ENCODE results near the gene BCLAF3.

DNA sequence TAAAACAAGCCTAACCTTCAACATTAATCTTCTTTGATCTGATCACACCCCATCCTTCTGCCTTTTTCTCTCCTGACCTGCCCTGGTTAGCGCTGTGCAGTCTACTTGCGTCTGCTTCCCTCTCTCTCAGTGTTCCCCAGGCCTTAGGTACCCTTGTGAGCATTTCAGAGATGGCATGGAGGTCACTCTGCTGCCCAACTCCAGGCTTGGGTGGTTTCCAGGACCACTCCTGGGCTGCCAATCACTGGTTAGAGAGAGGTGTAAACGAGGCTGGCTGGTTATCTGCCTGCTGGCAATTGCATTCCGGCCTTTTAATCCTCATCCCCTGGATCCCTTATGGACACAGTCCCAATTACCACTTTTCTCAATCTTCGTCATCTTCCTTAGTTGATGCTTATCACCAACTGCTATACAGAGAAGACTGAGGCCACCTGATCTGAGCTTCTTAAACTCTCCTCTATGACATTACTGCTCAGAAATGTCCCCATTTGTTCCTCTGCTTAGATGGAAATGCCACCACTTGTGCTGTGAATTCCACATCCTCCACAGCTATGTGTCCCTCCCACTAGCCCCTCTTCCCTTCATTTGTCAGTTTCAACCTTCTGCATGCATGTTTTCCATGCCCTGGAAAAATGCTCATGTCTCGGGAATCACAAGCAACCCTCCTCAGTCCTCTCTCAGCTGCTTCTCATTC lies 29.0 kb upstream of the BCLAF3 start:
- TF ChIP-seq, protein P1, sequence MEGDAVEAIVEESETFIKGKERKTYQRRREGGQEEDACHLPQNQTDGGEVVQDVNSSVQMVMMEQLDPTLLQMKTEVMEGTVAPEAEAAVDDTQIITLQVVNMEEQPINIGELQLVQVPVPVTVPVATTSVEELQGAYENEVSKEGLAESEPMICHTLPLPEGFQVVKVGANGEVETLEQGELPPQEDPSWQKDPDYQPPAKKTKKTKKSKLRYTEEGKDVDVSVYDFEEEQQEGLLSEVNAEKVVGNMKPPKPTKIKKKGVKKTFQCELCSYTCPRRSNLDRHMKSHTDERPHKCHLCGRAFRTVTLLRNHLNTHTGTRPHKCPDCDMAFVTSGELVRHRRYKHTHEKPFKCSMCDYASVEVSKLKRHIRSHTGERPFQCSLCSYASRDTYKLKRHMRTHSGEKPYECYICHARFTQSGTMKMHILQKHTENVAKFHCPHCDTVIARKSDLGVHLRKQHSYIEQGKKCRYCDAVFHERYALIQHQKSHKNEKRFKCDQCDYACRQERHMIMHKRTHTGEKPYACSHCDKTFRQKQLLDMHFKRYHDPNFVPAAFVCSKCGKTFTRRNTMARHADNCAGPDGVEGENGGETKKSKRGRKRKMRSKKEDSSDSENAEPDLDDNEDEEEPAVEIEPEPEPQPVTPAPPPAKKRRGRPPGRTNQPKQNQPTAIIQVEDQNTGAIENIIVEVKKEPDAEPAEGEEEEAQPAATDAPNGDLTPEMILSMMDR (IDR thresholded peaks at IDR 0.05) = no peak
- TF ChIP-seq POLR2AphosphoS5 (IDR thresholded peaks at IDR 0.05) = no peak
